K562 (cell line): ENCODE results near the gene MACROD2. TPM values are rescaled to one million over a fixed set of nuclear protein-coding genes. Genes with fewer than 3 reads are reported as not detected.

Experiments
- ATAC-seq: fragments of 200-7000 bp; cut with Tn5 transposase; 3 replicates; pipeline ENCODE4 v1.9.1; 2020; ENCODE audit warnings: moderate library complexity
- BruUV-seq: library from RNA; stranded (reverse); fragments of 400-500 nt; replicated peaks from 2 replicates; lab custom pipeline; 2021; lab: Mats Ljungman, UMichigan
- CTCF ChIA-PET: fragments of 300-600 bp; formaldehyde crosslinking; extraction: SDS; loops from one replicate; lab custom pipeline; 2021; ENCODE audit warnings: low intra/inter-chr PET ratio; lab: Yijun Ruan, JAX
- POLR2A ChIA-PET: fragments of 300-600, 350-650 bp; sonication (Branson Sonifier 250); formaldehyde crosslinking; extraction: SDS; loops from one replicate; lab custom pipeline; 2021; ENCODE audit warnings: antibody characterized with exemption, inconsistent platforms; lab: Yijun Ruan, JAX
- DNase-seq, 4 experiments: peaks; one replicate each; pipeline versions ENCODE4 v3.0.0 to v3.0.0-alpha.2; 2011 to 2018; ENCODE audit warnings: low spot score in 3 of 4, mixed read lengths in 3 of 4; ENCODE audit errors: extremely low read depth in 1 of 4
- FAIRE-seq: peaks from 2 replicates; lab custom pipeline; 2011; peaks lifted over from hg19 to GRCh38; lab: Jason Lieb, UNC
- H2AFZ ChIP-seq: 2 replicates; pipeline ENCODE4 v1.6.0; 2011; ENCODE audit warnings: low read depth, low read length, control low read depth, inconsistent platforms
- H3K27ac ChIP-seq: fragments of 200-600 bp; 3 replicates; pipeline ENCODE4 v1.8.0; 2011; ENCODE audit warnings: low read depth, mild to moderate bottlenecking, control low read depth, inconsistent platforms, low read length, moderate library complexity, mixed read lengths; ENCODE audit errors: extremely low read depth
- H3K27me3 ChIP-seq, 2 experiments: fragments of 300-600 bp in 1 of 2; 2 replicates in 1 of 2; 3 replicates in 1 of 2; pipeline versions ENCODE4 v1.6.0 to v1.8.0; 2011; ENCODE audit warnings: inconsistent platforms in 2 of 2, low read length in 2 of 2, mild to moderate bottlenecking in 1 of 2, mixed read lengths in 1 of 2, moderate library complexity in 1 of 2; ENCODE audit not compliant: control insufficient read depth in 2 of 2, insufficient read depth in 2 of 2
- H3K36me3 ChIP-seq: fragments of 300-600 bp; 3 replicates; pipeline ENCODE4 v1.8.0; 2011; ENCODE audit warnings: mild to moderate bottlenecking, low read length, inconsistent platforms; ENCODE audit not compliant: control insufficient read depth, insufficient read depth
- H3K4me1 ChIP-seq, 2 experiments: fragments of 200-600 bp in 1 of 2; replicated peaks in 1 of 2; 2 replicates in 1 of 2; 3 replicates in 1 of 2; pipeline versions ENCODE4 v1.5.1 to v1.8.0; 2011; ENCODE audit warnings: inconsistent platforms in 2 of 2, low read length in 2 of 2, mild to moderate bottlenecking in 1 of 2, mixed read lengths in 1 of 2, moderate library complexity in 1 of 2; ENCODE audit not compliant: control insufficient read depth in 2 of 2, insufficient read depth in 2 of 2
- H3K4me2 ChIP-seq: 2 replicates; pipeline ENCODE4 v1.6.1; 2011; ENCODE audit warnings: low read length, control low read depth, inconsistent platforms, mixed read lengths; ENCODE audit not compliant: insufficient read depth
- H3K4me3 ChIP-seq: fragments of 200-600 bp; sonication (generic), shearing (Covaris generic); 2 replicates; pipeline ENCODE4 v1.5.1; 2016; ENCODE audit warnings: control low read depth, inconsistent platforms
- H3K79me2 ChIP-seq: fragments of 200-600 bp; 3 replicates; pipeline ENCODE4 v1.8.0; 2011; ENCODE audit warnings: low read length, inconsistent platforms; ENCODE audit not compliant: control insufficient read depth, insufficient read depth
- H3K9ac ChIP-seq, 2 experiments: 2 replicates each; pipeline versions ENCODE4 v1.6.0 to v1.6.1; 2011; ENCODE audit warnings: low read depth in 2 of 2, low read length in 2 of 2, control low read depth in 1 of 2, inconsistent platforms in 1 of 2, mild to moderate bottlenecking in 1 of 2, mixed read lengths in 1 of 2; ENCODE audit not compliant: insufficient read depth in 1 of 2
- H3K9me1 ChIP-seq: one replicate; pipeline ENCODE4 v1.6.0; 2011; ENCODE audit warnings: inconsistent platforms, mild to moderate bottlenecking, low read length, moderate library complexity; ENCODE audit not compliant: control insufficient read depth, insufficient read depth
- H3K9me3 ChIP-seq: replicated peaks from 2 replicates; pipeline ENCODE4 v1.5.1; 2011; ENCODE audit warnings: low read depth, low read length, inconsistent platforms; ENCODE audit not compliant: control insufficient read depth, insufficient read depth
- H4K20me1 ChIP-seq: replicated peaks from 2 replicates; pipeline ENCODE4 v1.6.1; 2011; ENCODE audit warnings: low read length, inconsistent platforms, mixed read lengths; ENCODE audit not compliant: control insufficient read depth, insufficient read depth
- CBX5 ChIP-seq: IDR thresholded peaks from 2 replicates; pipeline ENCODE4 v1.6.1; 2014; ENCODE audit warnings: low read depth, borderline replicate concordance
- FOXK2 ChIP-seq, 2 experiments: fragments of 450-650 bp; IDR thresholded peaks in 1 of 2; conservative IDR thresholded peaks in 1 of 2; 2 replicates each; pipeline ENCODE4 v1.6.1; 2016; ENCODE audit warnings: low read depth in 2 of 2, mild to moderate bottlenecking in 1 of 2
- ILF3 ChIP-seq: fragments of 450-650 bp; IDR thresholded peaks from 2 replicates; pipeline ENCODE4 v1.6.1; 2018; ENCODE audit warnings: antibody characterized with exemption, mild to moderate bottlenecking, moderate library complexity, borderline replicate concordance
- L3MBTL2 ChIP-seq: fragments of 450-650 bp; IDR thresholded peaks from 2 replicates; pipeline ENCODE4 v1.6.1; 2016; ENCODE audit warnings: mild to moderate bottlenecking, moderate library complexity
- NFIC ChIP-seq: fragments of 450-650 bp; IDR thresholded peaks from 2 replicates; pipeline ENCODE4 v1.6.1; 2017; ENCODE audit warnings: mild to moderate bottlenecking, inconsistent platforms
- SMARCA4 ChIP-seq: fragments of 450-650 bp; IDR thresholded peaks from 2 replicates; pipeline ENCODE4 v1.6.1; 2016
- TRIM28 ChIP-seq: fragments of 450-650 bp; IDR thresholded peaks from 2 replicates; pipeline ENCODE4 v1.6.1; 2017
- XRCC4 ChIP-seq: IDR thresholded peaks from one replicate; pipeline ENCODE4 v1.6.1; 2011; ENCODE audit not compliant: insufficient read depth, insufficient read length; ENCODE audit errors: extremely low read depth
- ZNF408 ChIP-seq: fragments of 250-450 bp; sonication (Bioruptor Pico); IDR thresholded peaks from 2 replicates; pipeline ENCODE4 v1.4.0; 2020; ENCODE audit warnings: low read depth, mild to moderate bottlenecking, moderate library complexity
- WGBS: fragments of 100-300 bp; shearing (Covaris generic); methylation state at CpG from one replicate; pipeline ENCODE4 v1.1.6; 2016; ENCODE audit warnings: low coverage, mixed read lengths; ENCODE audit not compliant: insufficient coverage; ENCODE audit errors: missing lambda C conversion rate; 5-methylcytosine and 5-hydroxymethylcytosine counted together
- in situ Hi-C: fragments of 300-500 bp; cut with MboI; formaldehyde crosslinking; loops from 4 replicates; pipeline ENCODE4 v1.15.0; 2018; ENCODE audit warnings: inconsistent platforms, mixed read lengths
- intact Hi-C: fragments of 100-400 bp; cut with micrococcal nuclease; formaldehyde crosslinking; loops from 2 replicates; pipeline ENCODE4 v1.14.2; 2022
- polyA plus RNA-seq, 8 experiments: library from polyadenylated mRNA; depleted of rRNA in 4 of 8; stranded (reverse) in 5 of 8; unstranded in 3 of 8; fragments of >200 nt; fragmentation: Nextera tagmentation in 2 of 8; fragmentation: Illumina TruSeq in 1 of 8; extraction: Ambion mirVana in 2 of 8; extraction: Trizol in 1 of 8; gene quantifications; 2 replicates each; pipeline versions ENCODE4 v1.2.1 to v1.2.3, GENCODE V29; 2011 to 2014; ENCODE audit warnings: inconsistent platforms in 1 of 8, missing spikeins in 1 of 8
- total RNA-seq, 7 experiments: library from RNA; depleted of rRNA in 6 of 7; stranded (reverse); fragments of >200 nt in 6 of 7; fragmentation: Illumina TruSeq in 2 of 7; extraction: Trizol in 2 of 7; gene quantifications; 2 replicates each; pipeline versions ENCODE4 v1.2.1 to v1.2.3, GENCODE V29; 2011 to 2021; ENCODE audit warnings: low replicate concordance in 1 of 7
- TF ChIP-seq, protein P1 (sequence below): fragments of 250-450 bp; sonication (Bioruptor Pico); IDR thresholded peaks from 2 replicates; pipeline ENCODE4 v1.4.0; 2020; ENCODE audit warnings: borderline replicate concordance
- TF ChIP-seq, protein P2 (sequence below), 2 experiments: fragments of 250-450 bp in 1 of 2; fragments of 450-650 bp in 1 of 2; sonication (Bioruptor Pico) in 1 of 2; IDR thresholded peaks; 2 replicates each; pipeline versions ENCODE4 v1.6.1 to v1.8.0; 2016 to 2021; ENCODE audit warnings: mild to moderate bottlenecking in 2 of 2, moderate library complexity in 2 of 2, missing compliant biosample characterization in 1 of 2, missing genetic modification characterization in 1 of 2

Gene MACROD2
- total and polyA plus RNA-seq, 9 of the 15 experiments (the other 6 are each of a cell fraction or from before 2014, with no cell fraction given): not detected

DNA sequence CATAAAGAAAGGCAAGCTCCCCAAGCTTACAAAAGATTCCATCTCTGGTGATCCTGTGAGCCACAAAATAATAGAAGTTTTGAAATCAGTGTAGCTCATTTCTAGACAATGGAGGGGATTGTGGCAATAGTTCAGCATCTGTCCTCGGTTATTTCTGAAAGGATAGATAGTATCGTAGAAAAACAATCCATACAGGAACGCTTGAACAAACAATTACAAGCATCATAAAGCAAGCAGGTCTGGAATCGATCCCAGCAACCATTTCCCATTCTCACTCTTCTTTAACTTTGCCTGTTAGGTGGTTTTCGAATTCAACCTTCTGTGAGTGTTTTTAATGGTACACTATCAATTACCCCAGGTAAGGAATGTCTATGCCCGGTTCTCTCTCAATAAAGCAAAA, 1646.8 kb downstream of the MACROD2 start:
- TF ChIP-seq ILF3: no peak
- TF ChIP-seq FOXK2 (conservative IDR thresholded peaks at IDR 0.05 in 1 of 2, IDR thresholded peaks at IDR 0.05 in 1 of 2; ENCODE audit: low read depth in 2 of 2): no peak
- TF ChIP-seq SMARCA4: no peak
- TF ChIP-seq ZNF408: no peak
- TF ChIP-seq, protein P1, sequence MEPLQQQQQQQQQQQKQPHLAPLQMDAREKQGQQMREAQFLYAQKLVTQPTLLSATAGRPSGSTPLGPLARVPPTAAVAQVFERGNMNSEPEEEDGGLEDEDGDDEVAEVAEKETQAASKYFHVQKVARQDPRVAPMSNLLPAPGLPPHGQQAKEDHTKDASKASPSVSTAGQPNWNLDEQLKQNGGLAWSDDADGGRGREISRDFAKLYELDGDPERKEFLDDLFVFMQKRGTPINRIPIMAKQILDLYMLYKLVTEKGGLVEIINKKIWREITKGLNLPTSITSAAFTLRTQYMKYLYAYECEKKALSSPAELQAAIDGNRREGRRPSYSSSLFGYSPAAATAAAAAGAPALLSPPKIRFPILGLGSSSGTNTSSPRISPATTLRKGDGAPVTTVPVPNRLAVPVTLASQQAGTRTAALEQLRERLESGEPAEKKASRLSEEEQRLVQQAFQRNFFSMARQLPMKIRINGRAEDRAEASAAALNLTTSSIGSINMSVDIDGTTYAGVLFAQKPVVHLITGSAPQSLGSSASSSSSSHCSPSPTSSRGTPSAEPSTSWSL: no peak
- TF ChIP-seq, protein P2, sequence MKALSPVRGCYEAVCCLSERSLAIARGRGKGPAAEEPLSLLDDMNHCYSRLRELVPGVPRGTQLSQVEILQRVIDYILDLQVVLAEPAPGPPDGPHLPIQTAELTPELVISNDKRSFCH (CRISPR knock-in tag; IDR thresholded peaks at IDR 0.05): no peak
- TF ChIP-seq, protein P2 (tag; IDR thresholded peaks at IDR 0.05): no peak
- TF ChIP-seq CBX5: no peak
- TF ChIP-seq XRCC4: no peak
- TF ChIP-seq NFIC: no peak
- TF ChIP-seq L3MBTL2: no peak
- no peak for TF ChIP-seq TRIM28
- BruUV-seq: no TSS peak

More for the DNA sequence above, 1646.8 kb downstream of the MACROD2 start:
- H2AFZ ChIP-seq: no peak overlapping the region
- no peaks in the 10 kb centered on the region for H3K27me3 ChIP-seq
- 0% methylated on average over 6 of the region's 6 CpGs for WGBS
- POLR2A ChIA-PET: no interaction called here
- no peaks in the 10 kb centered on the region for H3K9me3 ChIP-seq
- no peaks in the 10 kb centered on the region for H3K9me1 ChIP-seq
- no peak overlapping the region for H3K4me2 ChIP-seq
- in situ Hi-C loops (no loop called here), intact Hi-C loops (no loop called here)
- no peak for FAIRE-seq
- H3K79me2 ChIP-seq: no peaks in the 10 kb centered on the region
- H3K27ac ChIP-seq: no peak overlapping the region
- H3K4me3 ChIP-seq: no peak overlapping the region
- DNase-seq: no peak
- no peaks in the 10 kb centered on the region for H3K4me1 ChIP-seq
- CTCF ChIA-PET: no interaction called here
- H4K20me1 ChIP-seq: no peaks in the 10 kb centered on the region
- no peak overlapping the region for H3K9ac ChIP-seq
- no peaks in the 10 kb centered on the region for H3K36me3 ChIP-seq
- no peak for ATAC-seq
